Activated CD8-positive, alpha-beta memory T cell treated with anti-CD3 and anti-CD28 coated beads, Interleukin-2, amount 50 U/mL, for 4 hours (primary cell): ENCODE results near the gene MAGI3.
"Not testable (repeated sequence)": the region's sequence is repeated elsewhere in the genome, so short reads cannot be mapped to it uniquely, and the experiment has no call there.

Experiments
- DNase-seq: peaks from one replicate; pipeline ENCODE4 v3.0.0-alpha.2; 2020

MAGI3 gene

GRCh38 chr1:113717506-113717905 is 327.2 kb downstream of the MAGI3 start:
- DNase-seq, result not testable (repeated sequence)

DNA sequence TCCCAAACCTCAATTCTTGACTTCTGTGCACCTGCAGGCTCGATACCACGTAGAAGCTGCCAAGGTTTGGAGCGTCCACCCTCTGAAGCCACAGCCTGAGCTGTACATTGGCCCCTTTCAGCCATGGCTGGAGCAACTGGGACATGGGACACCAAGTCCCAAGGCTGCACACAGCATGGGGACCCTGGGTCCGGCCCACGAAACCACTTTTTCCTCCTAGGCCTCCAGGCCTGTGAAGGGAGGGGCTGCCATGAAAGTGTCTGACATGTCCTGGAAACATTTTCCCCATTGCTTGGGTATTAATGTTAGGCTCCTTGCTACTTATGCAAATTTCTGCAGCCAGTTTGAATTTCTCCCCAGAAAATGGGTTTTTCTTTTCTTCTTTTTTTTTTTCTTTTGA is 328.3 kb downstream of the MAGI3 start:
- not testable (repeated sequence) for DNase-seq

GRCh38 chr1:113721010-113721409 is 330.7 kb downstream of the MAGI3 start:
- no peak for DNase-seq

GRCh38 chr1:113732802-113733201 is 342.5 kb downstream of the MAGI3 start:
- no peak for DNase-seq

GRCh38 chr1:113734357-113735055 is 344.2 kb downstream of the MAGI3 start:
- DNase-seq, result no peak
